Measurements from ENCODE around the gene UBE2F. TPM values are rescaled to one million over a fixed set of nuclear protein-coding genes. Genes with fewer than 3 reads are reported as not detected.

Gene UBE2F
- total and polyA plus RNA-seq, 9 of the 15 experiments (the other 6 are each of a cell fraction or from before 2014, with no cell fraction given): 18.1 to 88.1 (median 53.0) TPM

- H4K20me1 ChIP-seq (replicated peaks; ENCODE audit: control insufficient read depth, insufficient read depth, low read length): peaks cover 25% of the 10 kb centered on the region; the same call in 1 of the 2 replicates
- H3K27me3 ChIP-seq (ENCODE audit: control insufficient read depth in 2 of 2, insufficient read depth in 2 of 2, low read length in 2 of 2): no peaks in the 10 kb centered on the region
- H3K4me3 ChIP-seq: peak overlapping the region; percentile 79
- ChIA-PET CTCF (ENCODE audit: low intra/inter-chr PET ratio) (interaction anchor here (0.6 kb wide), 1 partner anchor 93 kb away, joined by 3 read pairs; the partner anchor contains the start of gene SCLY), POLR2A (interaction anchor here (2.0 kb wide), 1 partner anchor 12 kb away, joined by 7 read pairs; no protein-coding TSS in a partner anchor)
- ATAC-seq (0 out of 3 replicates have a peak, but pooled peaks have one; percentile 4), FAIRE-seq (no peak), DNase-seq (ENCODE audit: extremely low read depth in 1 of 4, low spot score in 3 of 4) (peak in 3 of 4 experiments; percentile 29 to 36 (median 32))
- H3K36me3 ChIP-seq (ENCODE audit: control insufficient read depth, insufficient read depth, low read length): peaks cover 16% of the 10 kb centered on the region; the same call in 2 of the 3 replicates
- H3K27ac ChIP-seq (ENCODE audit: extremely low read depth, low read depth, low read length): peak overlapping the region; percentile 71
- peaks cover 7% of the 10 kb centered on the region for H3K9me1 ChIP-seq (ENCODE audit: control insufficient read depth, insufficient read depth, low read length)
- H2AFZ ChIP-seq (ENCODE audit: low read depth, low read length): no peak overlapping the region
- peaks cover 37 to 41% of the 10 kb centered on the region in 2 experiments for H3K4me1 ChIP-seq (replicated peaks in 1 of 2; ENCODE audit: control insufficient read depth in 2 of 2, insufficient read depth in 2 of 2, low read length in 2 of 2)
- peak overlapping the region; percentile 74 to 96 for H3K9ac ChIP-seq (ENCODE audit: insufficient read depth in 1 of 2, low read depth in 2 of 2, low read length in 2 of 2)
- peaks cover 54% of the 10 kb centered on the region for H3K79me2 ChIP-seq (ENCODE audit: control insufficient read depth, insufficient read depth, low read length)
- H3K4me2 ChIP-seq (ENCODE audit: insufficient read depth, low read length): peak overlapping the region; percentile 79
- peaks cover 6% of the 10 kb centered on the region for H3K9me3 ChIP-seq (replicated peaks; ENCODE audit: control insufficient read depth, insufficient read depth, low read depth, low read length)
- intact Hi-C loops (cut with micrococcal nuclease) (no loop called here), in situ Hi-C loops (cut with MboI) (no loop called here)
- no TSS peak for BruUV-seq (replicated peaks)
- 0% methylated on average over 15 of the region's 32 CpGs for WGBS (ENCODE audit: insufficient coverage, low coverage, missing lambda C conversion rate)
- TF ChIP-seq SAP30 (IDR thresholded peaks at IDR 0.05; ENCODE audit: borderline replicate concordance, insufficient read depth, low read depth, low read length, poor library complexity, severe bottlenecking): peak; percentile 41
- TF ChIP-seq, protein P1, sequence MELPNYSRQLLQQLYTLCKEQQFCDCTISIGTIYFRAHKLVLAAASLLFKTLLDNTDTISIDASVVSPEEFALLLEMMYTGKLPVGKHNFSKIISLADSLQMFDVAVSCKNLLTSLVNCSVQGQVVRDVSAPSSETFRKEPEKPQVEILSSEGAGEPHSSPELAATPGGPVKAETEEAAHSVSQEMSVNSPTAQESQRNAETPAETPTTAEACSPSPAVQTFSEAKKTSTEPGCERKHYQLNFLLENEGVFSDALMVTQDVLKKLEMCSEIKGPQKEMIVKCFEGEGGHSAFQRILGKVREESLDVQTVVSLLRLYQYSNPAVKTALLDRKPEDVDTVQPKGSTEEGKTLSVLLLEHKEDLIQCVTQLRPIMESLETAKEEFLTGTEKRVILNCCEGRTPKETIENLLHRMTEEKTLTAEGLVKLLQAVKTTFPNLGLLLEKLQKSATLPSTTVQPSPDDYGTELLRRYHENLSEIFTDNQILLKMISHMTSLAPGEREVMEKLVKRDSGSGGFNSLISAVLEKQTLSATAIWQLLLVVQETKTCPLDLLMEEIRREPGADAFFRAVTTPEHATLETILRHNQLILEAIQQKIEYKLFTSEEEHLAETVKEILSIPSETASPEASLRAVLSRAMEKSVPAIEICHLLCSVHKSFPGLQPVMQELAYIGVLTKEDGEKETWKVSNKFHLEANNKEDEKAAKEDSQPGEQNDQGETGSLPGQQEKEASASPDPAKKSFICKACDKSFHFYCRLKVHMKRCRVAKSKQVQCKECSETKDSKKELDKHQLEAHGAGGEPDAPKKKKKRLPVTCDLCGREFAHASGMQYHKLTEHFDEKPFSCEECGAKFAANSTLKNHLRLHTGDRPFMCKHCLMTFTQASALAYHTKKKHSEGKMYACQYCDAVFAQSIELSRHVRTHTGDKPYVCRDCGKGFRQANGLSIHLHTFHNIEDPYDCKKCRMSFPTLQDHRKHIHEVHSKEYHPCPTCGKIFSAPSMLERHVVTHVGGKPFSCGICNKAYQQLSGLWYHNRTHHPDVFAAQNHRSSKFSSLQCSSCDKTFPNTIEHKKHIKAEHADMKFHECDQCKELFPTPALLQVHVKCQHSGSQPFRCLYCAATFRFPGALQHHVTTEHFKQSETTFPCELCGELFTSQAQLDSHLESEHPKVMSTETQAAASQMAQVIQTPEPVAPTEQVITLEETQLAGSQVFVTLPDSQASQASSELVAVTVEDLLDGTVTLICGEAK (IDR thresholded peaks at IDR 0.05): 0 out of 2 replicates have a peak, but pooled peaks have one; percentile 15
- TF ChIP-seq, protein P1 (CRISPR knock-in tag; IDR thresholded peaks at IDR 0.05): no peak
- no peak for TF ChIP-seq SETDB1 (IDR thresholded peaks at IDR 0.05; ENCODE audit: low read length)
- TF ChIP-seq TSC22D4 (tag; IDR thresholded peaks at IDR 0.05): no peak
- peak; percentile 68 for TF ChIP-seq CHD1 (IDR thresholded peaks at IDR 0.05; ENCODE audit: low read length)
- 0 out of 4 replicates have a peak, but pooled peaks of 1 of the 2 experiments have one; percentile 35 for TF ChIP-seq UBTF (IDR thresholded peaks at IDR 0.05; ENCODE audit: borderline replicate concordance in 1 of 2, low read depth in 2 of 2, low read length in 2 of 2)
- TF ChIP-seq ZNF444 (CRISPR knock-in tag; IDR thresholded peaks at IDR 0.05): no peak
- no peak for TF ChIP-seq NCOA1 (IDR thresholded peaks at IDR 0.05; ENCODE audit: low read depth)
- no peak for TF ChIP-seq MAFF (IDR thresholded peaks at IDR 0.05; ENCODE audit: low read length)
- no peak for TF ChIP-seq ZNF217 (CRISPR knock-in tag; IDR thresholded peaks at IDR 0.05)
These were observed 693 bp downstream of the UBE2F start for GRCh38 chr2:237967463-237967951.

Measured in K562 (cell line).